Motor neuron (in vitro differentiated cells): ENCODE results near the gene TSPEAR. TPM values are rescaled to one million over a fixed set of nuclear protein-coding genes. Genes with fewer than 3 reads are reported as not detected.

Experiments
- ATAC-seq, 8 experiments: fragments of 200-7000 bp; cut with Tn5 transposase; replicated peaks in 6 of 8; 2 replicates each; pipeline ENCODE4 v1.8.0; 2021; ENCODE audit warnings: mild to moderate bottlenecking in 8 of 8, moderate library complexity in 8 of 8
- H3K27ac ChIP-seq, 2 donors: fragments of 250-450 bp; sonication (Bioruptor Pico); 2 replicates each; pipeline ENCODE4 v1.9.0; 2021; ENCODE audit warnings: antibody characterized with exemption in 2 of 2, mild to moderate bottlenecking in 2 of 2, moderate library complexity in 1 of 2
- H3K4me1 ChIP-seq, 2 donors: fragments of 250-450 bp; sonication (Bioruptor Pico); replicated peaks in 1 of 2; 2 replicates each; pipeline ENCODE4 v1.6.1; 2021; ENCODE audit warnings: antibody characterized with exemption in 2 of 2, mild to moderate bottlenecking in 2 of 2, moderate library complexity in 1 of 2
- H3K4me3 ChIP-seq, 5 donors: fragments of 250-450 bp; sonication (Bioruptor Pico); 2 replicates each; pipeline ENCODE4 v1.9.0; 2021; ENCODE audit warnings: antibody characterized with exemption in 5 of 5, mild to moderate bottlenecking in 5 of 5, moderate library complexity in 4 of 5
- WGBS, 10 experiments: fragments of 450-650 bp; shearing (Covaris generic); methylation state at CpG; one replicate each; pipeline ENCODE4 v1.0.0; 2022; 5-methylcytosine and 5-hydroxymethylcytosine counted together
- in situ Hi-C, 9 experiments: fragments of 400-800 bp; cut with MboI; loops; one replicate each; pipeline ENCODE4 v1.15.0; 2021; ENCODE audit warnings: low sequenced_read_pairs in 9 of 9, low pct_unique_long_range_greater_than_20kb in 2 of 9; ENCODE audit not compliant: unreplicated experiment in 9 of 9
- total RNA-seq, 8 experiments: library from RNA; unstranded; fragments of 300-600 nt; gene quantifications; 2 replicates each; pipeline versions ENCODE4 v1.2.3 to v1.2.4, GENCODE V29; 2022

TSPEAR gene
- total RNA-seq, 8 experiments from 2014 or later: 0.21 to 0.66 (median 0.31) TPM; not detected in 1

- no peak overlapping the region for H3K4me3 ChIP-seq
- H3K27ac ChIP-seq: no peak overlapping the region
- no peaks in the 10 kb centered on the region for H3K4me1 ChIP-seq
- no peak for ATAC-seq
- WGBS, 10 experiments: 30 to 100% (median 73%) methylated on average over 1 to 12 of the region's 17 CpGs
- in situ Hi-C loops: loop anchor here in 2 of 9 experiments (10.0 to 25.0 kb wide), 2 partner anchors 121 to 312 kb away; partner anchors contain the start of gene TRPM2 (in 1 of the 2)
These were observed 236.0 kb downstream of the TSPEAR start for GRCh38 chr21:44475266-44475845.

- no peak overlapping the region for H3K4me3 ChIP-seq
- WGBS, 10 experiments: 27 to 100% (median 83%) methylated on average over 1 to 13 of the region's 19 CpGs; no CpG with 5 or more reads in 1 of the 10 experiments
- no peak overlapping the region for H3K27ac ChIP-seq
- in situ Hi-C loops: loop anchor here in 1 of 9 experiments (10.0 kb wide), 1 partner anchor 119 kb away; the partner anchor contains the start of gene TRPM2
- ATAC-seq: no peak
- H3K4me1 ChIP-seq: no peaks in the 10 kb centered on the region
These were observed 237.3 kb downstream of the TSPEAR start for GRCh38 chr21:44473915-44474555.

GRCh38 chr21:44471996-44472395 is 239.4 kb downstream of the TSPEAR start:
- Histone ChIP-seq H3K4me1 (no peaks in the 10 kb centered on the region), H3K27ac (no peak overlapping the region), H3K4me3 (no peak overlapping the region)
- in situ Hi-C loops: loop anchor here in 1 of 9 experiments (10.0 kb wide), 1 partner anchor 117 kb away; the partner anchor contains the start of gene TRPM2
- peak in 1 of 8 experiments; percentile 63 for ATAC-seq
- 3 to 100% (median 76%) methylated on average over 1 to 6 of the region's 6 CpGs; no CpG with 5 or more reads in 2 of the 10 experiments for WGBS, 10 experiments

- no peak overlapping the region for H3K4me3 ChIP-seq
- H3K27ac ChIP-seq: no peak overlapping the region
- H3K4me1 ChIP-seq: no peaks in the 10 kb centered on the region
- no peak for ATAC-seq
- in situ Hi-C loops: loop anchor here in 1 of 9 experiments (10.0 kb wide), 1 partner anchor 117 kb away; the partner anchor contains the start of gene TRPM2
These were observed 240.0 kb downstream of the TSPEAR start for GRCh38 chr21:44471341-44471740.

- in situ Hi-C loops: no loop called here
- 60 to 100% (median 78%) methylated on average over 1 to 7 of the region's 15 CpGs; no CpG with 5 or more reads in 6 of the 10 experiments for WGBS, 10 experiments
- ATAC-seq: no peak
These were observed 243.5 kb downstream of the TSPEAR start for GRCh38 chr21:44467859-44468195.

GRCh38 chr21:44466996-44467858 is 244.1 kb downstream of the TSPEAR start:
- ATAC-seq: peak in 1 of 8 experiments; percentile 16

More at GRCh38 chr21:44467859-44468195, 243.5 kb downstream of the TSPEAR start:
- H3K4me1 ChIP-seq: no peaks in the 10 kb centered on the region
- no peak overlapping the region for H3K27ac ChIP-seq
- H3K4me3 ChIP-seq: no peak overlapping the region

GRCh38 chr21:44466351-44466954 is 244.9 kb downstream of the TSPEAR start:
- in situ Hi-C loops: no loop called here
- ATAC-seq: peak in 3 of 8 experiments; percentile 17 to 40 (median 39)
- WGBS, 10 experiments: 30 to 100% (median 75%) methylated on average over 1 to 6 of the region's 16 CpGs; no CpG with 5 or more reads in 4 of the 10 experiments

More at GRCh38 chr21:44466996-44467858, 244.1 kb downstream of the TSPEAR start:
- no peak overlapping the region for H3K27ac ChIP-seq
- in situ Hi-C loops: no loop called here
- WGBS, 10 experiments: 20 to 100% (median 85%) methylated on average over 1 to 9 of the region's 36 CpGs; no CpG with 5 or more reads in 2 of the 10 experiments
- no peaks in the 10 kb centered on the region for H3K4me1 ChIP-seq
- H3K4me3 ChIP-seq: no peak overlapping the region

GRCh38 chr21:44464351-44464750 is 247.0 kb downstream of the TSPEAR start:
- no peak overlapping the region for H3K4me3 ChIP-seq
- H3K4me1 ChIP-seq: no peaks in the 10 kb centered on the region
- H3K27ac ChIP-seq: no peak overlapping the region
- no peak for ATAC-seq
- in situ Hi-C loops: no loop called here
- 25 to 100% (median 86%) methylated on average over 1 to 7 of the region's 12 CpGs; no CpG with 5 or more reads in 3 of the 10 experiments for WGBS, 10 experiments

More at GRCh38 chr21:44466351-44466954, 244.9 kb downstream of the TSPEAR start:
- Histone ChIP-seq H3K4me1 (no peaks in the 10 kb centered on the region), H3K4me3 (no peak overlapping the region), H3K27ac (no peak overlapping the region)

GRCh38 chr21:44463724-44464123 is 247.6 kb downstream of the TSPEAR start:
- Histone ChIP-seq H3K27ac (no peak overlapping the region), H3K4me1 (no peaks in the 10 kb centered on the region), H3K4me3 (no peak overlapping the region)
- in situ Hi-C loops: no loop called here
- ATAC-seq: peak in 3 of 8 experiments; percentile 28 to 53 (median 40)
- WGBS, 10 experiments: 50 to 100% (median 65%) methylated on average over 2 to 14 of the region's 30 CpGs; no CpG with 5 or more reads in 4 of the 10 experiments

GRCh38 chr21:44462834-44463200 is 248.6 kb downstream of the TSPEAR start:
- no peak for ATAC-seq
- Histone ChIP-seq H3K4me1 (no peaks in the 10 kb centered on the region), H3K4me3 (no peak overlapping the region), H3K27ac (no peak overlapping the region)
- in situ Hi-C loops: no loop called here
- 60 to 70% methylated on average over 1 to 2 of the region's 11 CpGs; no CpG with 5 or more reads in 8 of the 10 experiments for WGBS, 10 experiments

- in situ Hi-C loops: no loop called here
- ATAC-seq: no peak
- 79 to 100% (median 90%) methylated on average over 1 to 6 of the region's 25 CpGs; no CpG with 5 or more reads in 3 of the 10 experiments for WGBS, 10 experiments
- H3K27ac ChIP-seq: no peak overlapping the region
- no peaks in the 10 kb centered on the region for H3K4me1 ChIP-seq
- no peak overlapping the region for H3K4me3 ChIP-seq
These were observed 249.1 kb downstream of the TSPEAR start for GRCh38 chr21:44462086-44462833.

GRCh38 chr21:44461464-44462001 is 249.8 kb downstream of the TSPEAR start:
- H3K27ac ChIP-seq: no peak overlapping the region
- ATAC-seq: peak in 4 of 8 experiments; percentile 51 to 83 (median 62)
- no peak overlapping the region for H3K4me3 ChIP-seq
- peaks cover 0 to under 1% of the 10 kb centered on the region in 2 donors for H3K4me1 ChIP-seq
- 40 to 80% (median 68%) methylated on average over 1 to 7 of the region's 15 CpGs; no CpG with 5 or more reads in 6 of the 10 experiments for WGBS, 10 experiments
- in situ Hi-C loops: no loop called here
